Skin epidermis (tissue), 12 donors: ENCODE measurements around the gene SEMA6B.

Experiments
- H3K27ac ChIP-seq, 21 experiments: fragments of 200-600 bp; sonication (generic) in 11 of 21; one replicate each; pipeline ENCODE4 v1.5.0; 2020; ENCODE audit warnings: mild to moderate bottlenecking in 3 of 21, inconsistent platforms in 2 of 21, moderate library complexity in 2 of 21
- H3K4me3 ChIP-seq, 7 experiments: fragments of 200-600 bp; sonication (generic) in 2 of 7; one replicate each; pipeline ENCODE4 v1.5.0; 2020; ENCODE audit warnings: inconsistent platforms in 2 of 7, mild to moderate bottlenecking in 2 of 7, moderate library complexity in 1 of 7

Gene SEMA6B

GRCh38 chr19:4516199-4516938 is 43.1 kb downstream of the SEMA6B start:
- H3K4me3 ChIP-seq = no peak overlapping the region
- H3K27ac ChIP-seq = no peak overlapping the region

- Histone ChIP-seq H3K4me3 (no peak overlapping the region), H3K27ac (no peak overlapping the region)
Observed at GRCh38 chr19:4515732-4516131, 43.8 kb downstream of the SEMA6B start.

GRCh38 chr19:4513248-4513647 is 46.2 kb downstream of the SEMA6B start:
- Histone ChIP-seq H3K27ac (no peak overlapping the region), H3K4me3 (no peak overlapping the region)

- Histone ChIP-seq H3K27ac (no peak overlapping the region), H3K4me3 (no peak overlapping the region)
Observed at GRCh38 chr19:4512070-4512469, 47.4 kb downstream of the SEMA6B start.

- H3K4me3 ChIP-seq = no peak overlapping the region
- no peak overlapping the region for H3K27ac ChIP-seq
Observed at GRCh38 chr19:4511300-4512054, 48.0 kb downstream of the SEMA6B start.

- H3K4me3 ChIP-seq = no peak overlapping the region
- H3K27ac ChIP-seq = peak overlapping the region in 1 of 21 experiments; percentile 13
Observed at GRCh38 chr19:4510435-4511255, 48.8 kb downstream of the SEMA6B start.

- no peak overlapping the region for H3K4me3 ChIP-seq
- H3K27ac ChIP-seq = no peak overlapping the region
Observed at GRCh38 chr19:4508698-4509097, 50.8 kb downstream of the SEMA6B start.

- no peak overlapping the region for H3K27ac ChIP-seq
Observed at GRCh38 chr19:4507804-4508203, 51.7 kb downstream of the SEMA6B start.

GRCh38 chr19:4507150-4507452 is 52.4 kb downstream of the SEMA6B start:
- H3K4me3 ChIP-seq = no peak overlapping the region
- no peak overlapping the region for H3K27ac ChIP-seq

More at GRCh38 chr19:4507804-4508203, 51.7 kb downstream of the SEMA6B start:
- no peak overlapping the region for H3K4me3 ChIP-seq

- Histone ChIP-seq H3K27ac (no peak overlapping the region), H3K4me3 (no peak overlapping the region)
Observed at GRCh38 chr19:4506449-4507149, 52.9 kb downstream of the SEMA6B start.

GRCh38 chr19:4505570-4506448 is 53.7 kb downstream of the SEMA6B start:
- Histone ChIP-seq H3K4me3 (no peak overlapping the region), H3K27ac (no peak overlapping the region)

GRCh38 chr19:4504891-4505569 is 54.5 kb downstream of the SEMA6B start:
- Histone ChIP-seq H3K4me3 (no peak overlapping the region), H3K27ac (no peak overlapping the region)

GRCh38 chr19:4504297-4504701 is 55.2 kb downstream of the SEMA6B start:
- Histone ChIP-seq H3K4me3 (no peak overlapping the region), H3K27ac (no peak overlapping the region)

GRCh38 chr19:4503825-4504170 is 55.7 kb downstream of the SEMA6B start:
- no peak overlapping the region for H3K27ac ChIP-seq

GRCh38 chr19:4503132-4503824 is 56.2 kb downstream of the SEMA6B start:
- Histone ChIP-seq H3K27ac (no peak overlapping the region), H3K4me3 (no peak overlapping the region)

More at GRCh38 chr19:4503825-4504170, 55.7 kb downstream of the SEMA6B start:
- no peak overlapping the region for H3K4me3 ChIP-seq

GRCh38 chr19:4502282-4503131 is 57.0 kb downstream of the SEMA6B start:
- no peak overlapping the region for H3K27ac ChIP-seq

GRCh38 chr19:4501691-4502090 is 57.8 kb downstream of the SEMA6B start:
- H3K4me3 ChIP-seq = no peak overlapping the region
- no peak overlapping the region for H3K27ac ChIP-seq

More at GRCh38 chr19:4502282-4503131, 57.0 kb downstream of the SEMA6B start:
- H3K4me3 ChIP-seq = no peak overlapping the region
